Fibroblast of lung (primary cell): ENCODE results near the gene DOCK7.

ENCODE experiments used
- CTCF ChIP-seq, 2 donors: IDR thresholded peaks in 1 of 2; conservative IDR thresholded peaks in 1 of 2; 1 replicate in 1 of 2; 2 replicates in 1 of 2; pipeline ENCODE4 v1.5.1; 2011 to 2012; ENCODE audit warnings: low read length in 2 of 2, control low read depth in 1 of 2, inconsistent platforms in 1 of 2, low read depth in 1 of 2, mild to moderate bottlenecking in 1 of 2
- EZH2 ChIP-seq: IDR thresholded peaks from 2 replicates; pipeline ENCODE4 v1.5.1; 2012; ENCODE audit warnings: low read length, control low read depth, mild to moderate bottlenecking; ENCODE audit errors: missing control alignments

GRCh38 chr1:62625415-62625814, 62.8 kb downstream of the DOCK7 start:
- TF ChIP-seq CTCF (conservative IDR thresholded peaks at IDR 0.05 in 1 of 2, IDR thresholded peaks at IDR 0.05 in 1 of 2; ENCODE audit: low read depth in 1 of 2, low read length in 2 of 2) (no peak), EZH2 (no peak)
